HEK293T (cell line): ENCODE data around the gene CCDC187.

Experiments used
- ARNT ChIP-seq: fragments of 450-650 bp; IDR thresholded peaks from 2 replicates; pipeline ENCODE4 v1.6.1; 2017; ENCODE audit warnings: mild to moderate bottlenecking
- BHLHE40 ChIP-seq: fragments of 450-650 bp; IDR thresholded peaks from 2 replicates; pipeline ENCODE4 v1.6.1; 2016; ENCODE audit warnings: mild to moderate bottlenecking, moderate library complexity, borderline replicate concordance
- SP1 ChIP-seq: fragments of 450-650 bp; IDR thresholded peaks from 2 replicates; pipeline ENCODE4 v1.6.1; 2017

- TF ChIP-seq ARNT (no peak), BHLHE40 (no peak), SP1 (no peak)
These were observed 56.4 kb downstream of the CCDC187 start for GRCh38 chr9:136247551-136247916.
